GM19099 (cell line): ENCODE results near the gene GAL3ST1.

Source experiments
- POLR2A ChIP-seq: IDR thresholded peaks from 3 replicates; pipeline ENCODE4 v1.6.1; 2011; ENCODE audit warnings: low read depth; ENCODE audit not compliant: insufficient read length; ENCODE audit errors: extremely low read depth

The GAL3ST1 gene

DNA sequence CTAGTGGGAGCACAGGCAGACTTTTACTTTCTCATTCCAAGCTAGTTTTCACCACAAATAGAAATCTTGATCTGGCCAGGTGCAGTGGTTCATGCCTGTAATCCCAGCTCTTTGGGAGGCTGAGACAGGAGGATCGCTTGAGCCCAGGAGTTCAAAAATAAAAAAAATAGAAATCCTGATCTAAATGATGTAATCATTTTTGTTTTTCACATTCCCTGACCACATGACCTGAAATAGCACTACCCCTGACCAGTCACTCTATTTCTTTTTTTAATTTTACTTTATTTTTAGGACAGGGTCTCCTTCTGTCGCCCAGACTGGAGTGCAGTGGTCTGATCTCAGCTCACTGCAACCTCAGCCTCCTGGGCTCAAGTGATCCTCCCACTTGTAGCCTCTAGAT lies 30.3 kb upstream of the GAL3ST1 start:
- no peak for TF ChIP-seq POLR2A

DNA sequence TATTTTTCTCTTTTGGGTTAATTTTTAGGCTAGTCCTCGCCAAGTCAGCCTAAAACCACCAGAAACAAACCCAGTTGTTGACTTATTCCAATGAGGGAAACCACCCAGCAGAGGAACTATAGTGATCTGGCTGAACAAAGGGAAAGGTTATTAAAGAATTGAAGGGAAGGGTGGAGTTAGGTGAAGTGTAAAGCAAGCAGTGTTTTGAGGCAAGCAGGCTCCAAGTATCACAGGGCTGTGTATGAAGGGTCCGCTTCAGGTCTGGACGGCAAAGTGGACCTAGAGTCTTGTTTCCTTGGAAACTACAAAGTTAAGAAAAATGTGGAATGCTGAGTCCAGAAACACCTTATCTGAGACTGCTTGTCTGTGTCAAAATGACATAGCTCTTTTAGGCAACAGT lies 29.3 kb upstream of the GAL3ST1 start:
- no peak for TF ChIP-seq POLR2A

DNA sequence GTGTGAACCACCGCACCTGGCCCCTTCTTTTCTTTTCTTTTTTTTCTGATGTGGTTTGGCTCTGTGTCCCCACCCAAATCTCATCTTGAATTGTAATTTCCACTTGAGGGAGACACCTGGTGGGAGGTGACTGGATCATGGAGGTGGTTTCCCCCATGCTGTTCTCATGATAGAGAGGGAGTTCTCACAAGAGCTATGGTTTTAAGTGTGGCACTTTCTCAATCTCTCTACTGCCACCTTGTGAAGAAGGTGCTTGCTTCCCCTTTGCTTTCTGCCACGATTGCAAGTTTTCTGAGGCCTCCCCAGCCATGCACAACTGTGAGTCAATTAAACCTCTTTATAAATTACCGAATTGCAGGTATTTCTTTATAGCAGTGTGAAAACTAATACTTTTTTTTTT lies 27.6 kb upstream of the GAL3ST1 start:
- TF ChIP-seq POLR2A: no peak

DNA sequence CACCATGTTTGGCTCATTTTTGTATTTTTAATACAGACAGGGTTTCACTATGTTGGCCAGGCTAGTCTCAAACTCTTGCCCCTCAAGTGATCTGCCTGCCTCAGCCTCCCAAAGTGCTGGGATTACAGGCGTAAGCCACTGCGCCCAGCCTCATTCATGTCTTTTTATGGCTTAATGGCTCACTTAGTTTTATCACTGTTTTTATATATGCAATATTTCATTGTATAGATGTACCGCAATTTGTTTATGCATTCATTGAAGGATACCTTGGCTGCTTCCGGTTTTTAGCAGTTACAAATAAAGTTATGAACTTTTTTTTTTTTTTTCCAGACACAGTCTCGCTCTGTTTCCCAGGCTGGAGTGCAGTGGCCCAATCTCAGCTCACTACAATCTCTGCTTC lies 27.0 kb upstream of the GAL3ST1 start:
- TF ChIP-seq POLR2A: no peak

DNA sequence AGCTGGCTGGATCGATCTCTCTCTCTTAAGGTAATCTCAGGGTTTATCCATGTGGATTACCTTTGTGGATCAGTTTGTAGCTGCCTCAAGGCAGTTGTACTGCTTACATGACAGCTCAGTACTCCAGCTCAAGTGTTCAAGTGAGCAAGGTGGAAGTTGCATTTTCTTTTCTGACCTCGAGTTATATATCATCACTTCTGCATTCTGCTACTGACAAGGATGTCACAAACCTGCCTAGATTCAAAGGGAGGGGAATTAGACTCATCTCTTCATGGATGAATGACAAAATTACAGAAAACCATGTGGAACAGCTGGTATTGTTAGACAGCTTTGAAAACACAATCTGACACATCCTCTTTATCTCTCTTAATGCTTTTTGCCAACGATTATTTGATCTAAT lies 26.5 kb upstream of the GAL3ST1 start:
- no peak for TF ChIP-seq POLR2A

DNA sequence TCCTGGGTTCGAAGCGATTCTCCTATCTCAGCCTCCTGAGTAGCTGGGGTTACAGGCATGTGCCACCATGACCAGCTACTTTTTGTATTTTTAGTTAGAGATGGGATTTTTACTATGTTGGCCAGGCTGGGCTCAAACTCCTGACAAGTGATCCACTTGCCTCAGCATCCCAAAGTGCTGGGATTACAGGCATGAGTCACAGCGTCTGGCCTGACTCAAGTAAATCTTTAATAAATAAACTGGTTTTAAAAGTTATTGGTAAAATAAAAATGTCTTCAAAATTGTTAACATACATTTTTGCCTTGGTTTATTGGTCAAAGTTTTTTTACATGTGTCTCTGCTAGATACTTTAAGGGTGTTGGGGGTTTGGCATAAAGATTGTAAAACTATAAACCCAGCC lies 24.5 kb upstream of the GAL3ST1 start:
- no peak for TF ChIP-seq POLR2A

DNA sequence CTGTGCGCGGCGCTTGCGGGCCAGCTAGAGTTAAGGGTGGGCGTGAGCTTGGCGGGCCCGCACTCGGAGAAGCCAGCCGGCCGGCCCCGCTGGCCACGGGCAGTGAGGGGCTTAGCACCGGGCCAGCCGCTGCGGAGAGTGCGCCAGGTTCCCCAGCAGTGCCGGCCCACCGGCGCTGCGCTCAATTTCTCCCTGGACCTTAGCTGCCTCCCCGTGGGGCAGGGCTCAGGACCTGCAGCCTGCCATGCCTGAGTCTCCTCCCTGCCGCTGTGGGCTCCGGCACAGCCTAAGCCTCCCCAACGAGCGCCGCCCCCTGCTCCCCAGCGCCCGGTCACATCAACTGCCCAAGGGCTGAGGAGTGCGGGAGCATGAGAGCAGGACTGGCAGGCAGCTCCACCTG lies 22.4 kb upstream of the GAL3ST1 start:
- no peak for TF ChIP-seq POLR2A

DNA sequence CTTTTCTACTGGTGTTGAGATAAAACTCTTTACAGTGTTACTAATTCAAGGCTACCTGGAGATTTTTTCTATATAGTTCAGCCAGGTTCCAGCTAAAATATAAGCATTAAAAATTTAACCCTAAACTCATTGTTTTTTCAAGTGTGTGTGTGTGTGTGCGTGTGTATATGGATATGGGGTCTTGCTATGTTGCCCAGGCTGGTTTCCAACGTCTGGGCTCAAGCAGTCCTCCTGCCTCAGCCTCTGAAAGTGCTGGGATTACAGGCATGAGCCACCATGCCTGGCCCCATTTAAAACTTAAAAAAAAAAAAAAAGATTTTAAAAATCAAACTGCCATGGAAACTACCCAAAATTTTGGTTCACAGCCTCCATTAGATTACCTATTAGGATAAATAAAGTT lies 21.7 kb upstream of the GAL3ST1 start:
- no peak for TF ChIP-seq POLR2A

DNA sequence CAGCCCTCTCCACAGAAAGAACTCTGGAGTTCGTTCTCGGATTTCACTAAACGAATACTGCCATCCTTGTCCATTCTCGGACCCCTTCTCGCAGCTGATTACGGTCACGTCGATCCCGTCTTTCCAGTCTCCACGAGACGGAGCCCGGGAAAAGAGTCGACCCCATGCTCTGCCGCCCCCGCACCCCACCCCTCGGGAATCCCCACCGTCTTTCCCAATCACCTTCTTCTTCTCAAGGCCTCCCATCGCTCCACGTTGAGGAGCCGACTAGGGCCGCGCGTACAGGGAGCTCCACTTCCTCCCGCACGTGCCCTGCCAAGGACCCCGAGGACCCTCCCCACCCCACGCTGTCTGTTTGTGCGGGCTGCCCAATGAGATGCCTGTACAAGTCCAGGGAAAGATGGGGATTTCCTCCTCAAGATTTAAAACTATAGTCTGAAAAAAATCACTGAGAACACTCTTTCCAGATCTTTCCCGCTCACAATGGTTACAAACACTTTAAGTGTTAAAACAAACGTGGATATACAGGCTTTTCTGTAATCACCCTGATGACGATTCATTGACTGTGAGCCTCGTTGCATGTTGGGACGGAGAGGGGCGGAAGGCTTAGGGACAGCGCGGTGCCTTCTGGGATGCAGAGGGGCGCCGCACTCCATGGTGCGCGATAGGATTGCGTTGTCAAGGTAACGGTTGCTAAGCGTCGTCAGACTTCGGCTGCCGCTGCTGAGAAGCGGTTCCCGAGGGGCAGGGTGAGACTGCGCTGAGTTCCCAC lies 17.3 kb upstream of the GAL3ST1 start, which contains the start of gene PES1:
Gene PES1, minus strand, starts transcription at position 323 of the 772 bp plus-strand sequence. Its CDS starts 77 bp downstream, at position 246.
- peak; percentile 74 for TF ChIP-seq POLR2A

DNA sequence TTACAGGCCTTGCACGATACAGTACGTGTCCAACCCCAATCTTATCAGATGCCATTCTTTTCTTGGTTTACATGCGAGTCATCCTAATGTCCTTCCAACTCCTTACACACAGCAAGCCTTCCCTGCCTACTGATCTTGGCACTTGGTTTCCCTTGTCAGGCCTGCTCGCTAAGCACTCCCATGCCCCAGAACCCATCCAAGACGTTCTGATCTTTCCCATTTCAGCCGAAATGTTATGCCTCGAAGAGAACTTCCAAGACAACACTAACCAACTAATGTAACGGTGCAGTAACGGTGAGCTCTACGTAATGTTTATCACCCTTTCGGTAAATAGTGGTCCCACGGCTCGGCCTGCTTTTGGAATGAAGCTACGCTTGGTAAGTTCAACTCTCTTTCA lies 16.7 kb upstream of the GAL3ST1 start:
- TF ChIP-seq POLR2A: no peak

DNA sequence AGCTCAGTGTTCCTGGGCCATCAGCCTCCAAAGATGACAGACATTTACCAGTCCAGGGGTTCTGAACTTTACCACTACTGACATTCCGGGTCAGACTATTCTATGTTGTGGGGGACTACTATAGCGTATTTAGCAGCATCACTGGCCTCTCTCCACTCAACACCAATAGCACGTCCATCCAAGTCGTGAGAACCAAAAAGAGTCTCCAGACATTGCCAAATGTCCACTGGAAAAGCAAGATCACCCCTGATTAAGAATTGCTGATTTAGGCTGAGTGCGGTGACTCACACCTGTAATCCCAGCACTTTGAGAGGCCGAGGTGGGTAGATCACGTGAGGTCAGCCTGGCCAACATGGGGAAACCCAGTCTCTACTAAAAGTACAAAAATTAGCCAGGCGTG lies 11.9 kb upstream of the GAL3ST1 start:
- no peak for TF ChIP-seq POLR2A

DNA sequence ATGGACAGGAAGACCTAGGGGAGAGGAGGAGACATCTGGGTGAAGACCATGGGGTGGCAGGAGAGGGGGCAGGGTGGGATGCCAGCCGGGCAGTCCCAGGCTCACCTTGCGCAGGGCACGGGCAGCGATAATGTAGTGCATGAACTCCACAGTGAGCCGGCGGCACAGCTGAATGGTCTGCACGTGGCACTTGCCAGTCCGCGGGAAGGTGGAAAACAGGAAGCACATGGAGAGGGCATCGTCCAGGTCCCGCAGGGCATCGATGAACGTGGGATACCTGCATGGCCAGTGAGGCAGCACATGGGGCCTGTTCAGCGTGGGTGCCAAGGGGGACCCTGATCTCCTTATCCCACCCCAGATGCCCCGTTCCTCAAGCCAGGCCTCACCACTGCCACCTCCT lies 10.0 kb upstream of the GAL3ST1 start:
- TF ChIP-seq POLR2A: no peak

DNA sequence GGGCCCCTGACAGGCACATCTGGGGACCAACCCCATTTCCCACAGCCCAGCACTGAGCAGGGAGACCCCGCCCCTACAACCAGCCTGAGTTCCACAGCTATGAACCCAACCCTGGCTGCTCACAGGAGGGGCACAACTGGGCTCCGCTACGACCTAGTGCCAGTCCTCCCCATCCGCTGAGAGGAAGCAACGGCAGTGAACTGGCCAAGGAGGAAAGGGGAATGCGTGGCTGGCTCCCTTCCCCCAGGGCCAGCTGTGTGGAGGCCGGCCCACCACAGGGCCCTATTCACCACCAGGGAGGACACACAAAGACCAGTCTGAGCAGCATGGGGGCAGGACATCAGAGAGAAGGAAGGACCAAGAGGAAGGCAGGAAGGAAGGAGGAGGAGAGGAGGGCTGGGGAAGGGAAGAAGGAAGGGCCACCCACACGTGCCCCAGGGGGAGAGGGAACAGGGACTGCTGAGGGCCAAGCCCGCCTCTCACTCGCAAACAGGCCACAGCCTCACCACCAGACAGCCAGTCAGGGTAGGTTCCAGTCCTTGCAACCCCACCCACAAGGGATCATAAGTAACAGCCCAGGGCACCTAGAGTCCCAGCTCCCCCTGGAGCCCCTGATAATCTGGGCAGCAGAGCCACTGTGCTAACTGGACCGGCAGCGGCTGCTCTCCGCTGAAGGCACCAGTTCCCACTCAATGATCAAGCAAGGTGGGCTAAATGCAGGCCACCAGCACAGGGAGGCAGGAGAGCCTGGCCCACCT lies 8.5 kb upstream of the GAL3ST1 start:
- TF ChIP-seq POLR2A: no peak

DNA sequence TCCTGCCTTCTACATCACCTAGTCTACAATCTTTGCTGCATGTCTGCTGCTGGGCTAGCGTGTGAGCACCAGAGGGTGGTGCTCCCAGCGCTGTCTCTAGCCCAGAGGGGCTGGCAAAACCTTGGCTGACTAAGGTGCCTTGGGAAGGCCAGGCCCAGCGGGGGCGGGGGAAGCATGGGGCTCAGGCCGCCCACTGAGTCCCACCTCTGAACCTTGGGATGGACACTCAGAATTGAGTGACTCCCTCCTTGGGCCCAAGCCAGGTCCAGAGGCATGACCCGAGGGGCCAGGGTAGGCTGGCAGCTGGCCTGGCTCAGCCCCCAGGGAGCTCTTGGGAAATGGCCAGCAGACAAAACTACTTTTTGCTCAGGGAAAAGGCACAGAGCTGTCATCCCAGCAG lies 7.6 kb upstream of the GAL3ST1 start:
- TF ChIP-seq POLR2A: no peak

DNA sequence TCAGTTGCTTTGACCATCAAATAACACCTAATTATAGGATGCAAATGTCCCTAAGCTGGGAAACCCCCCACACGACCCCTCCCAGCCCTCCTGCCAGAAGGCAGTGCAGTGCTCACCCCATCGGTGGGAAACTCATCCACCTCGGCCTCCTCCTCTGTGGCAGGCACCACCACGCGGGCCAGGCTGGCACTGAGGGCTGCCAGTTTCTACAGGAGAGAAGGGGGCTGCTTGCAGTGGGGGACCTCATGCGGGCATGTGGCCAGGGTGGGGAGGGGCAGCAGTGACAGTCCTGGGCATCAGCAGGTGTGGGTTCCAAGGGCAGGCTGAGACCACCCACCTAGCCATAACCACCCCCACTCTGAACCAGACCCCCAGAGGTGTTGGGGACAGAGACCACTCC lies 6.4 kb upstream of the GAL3ST1 start:
- no peak for TF ChIP-seq POLR2A

DNA sequence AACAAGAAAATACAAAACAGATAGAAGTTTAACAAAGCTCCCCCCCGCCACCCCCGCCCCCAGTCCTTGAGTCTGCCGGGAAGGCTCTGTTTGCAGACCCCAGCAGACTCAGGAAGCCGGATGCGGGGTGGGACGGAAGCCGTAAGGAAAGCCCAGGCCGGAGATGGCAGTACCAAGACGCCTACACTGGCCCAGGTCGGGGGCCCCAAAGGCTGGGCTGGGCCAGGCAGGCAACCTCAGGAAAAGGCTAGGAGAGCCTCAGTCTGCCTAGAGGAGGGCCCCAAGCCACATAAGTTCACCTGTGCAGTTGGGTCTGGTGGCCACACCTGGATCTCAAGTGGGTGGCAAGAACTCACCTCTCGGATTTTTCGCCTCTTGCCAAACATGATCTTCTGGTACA lies 4.0 kb upstream of the GAL3ST1 start:
- TF ChIP-seq POLR2A: no peak
